ENCODE measurements around the gene RBMS1.
A peak's percentile ranks its signal among the peaks of the same experiment; 100 is the strongest.
"Not testable (repeated sequence)": the region's sequence is repeated elsewhere in the genome, so short reads cannot be mapped to it uniquely, and the experiment has no call there.

Gene RBMS1

DNA sequence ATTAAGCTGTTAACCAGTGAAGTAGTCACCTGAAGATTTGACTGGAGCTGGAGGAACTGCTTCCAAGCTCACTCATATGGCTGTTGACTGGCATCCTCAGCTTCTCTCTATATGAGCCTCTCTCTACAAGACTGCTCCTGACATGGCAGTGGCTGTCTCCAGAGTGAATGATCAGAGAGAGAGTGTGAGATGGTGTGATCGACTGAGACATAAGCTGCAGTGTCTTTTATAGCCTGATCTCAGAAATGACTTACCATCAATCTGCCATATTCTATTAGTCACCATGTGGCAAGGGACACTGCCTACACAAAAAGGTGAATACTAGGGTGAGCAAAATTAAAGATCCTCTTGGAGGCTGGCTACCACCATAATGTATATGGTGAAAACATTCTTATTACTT, 7.8 kb upstream of the RBMS1 start:
- no peak for DNase-seq

DNA sequence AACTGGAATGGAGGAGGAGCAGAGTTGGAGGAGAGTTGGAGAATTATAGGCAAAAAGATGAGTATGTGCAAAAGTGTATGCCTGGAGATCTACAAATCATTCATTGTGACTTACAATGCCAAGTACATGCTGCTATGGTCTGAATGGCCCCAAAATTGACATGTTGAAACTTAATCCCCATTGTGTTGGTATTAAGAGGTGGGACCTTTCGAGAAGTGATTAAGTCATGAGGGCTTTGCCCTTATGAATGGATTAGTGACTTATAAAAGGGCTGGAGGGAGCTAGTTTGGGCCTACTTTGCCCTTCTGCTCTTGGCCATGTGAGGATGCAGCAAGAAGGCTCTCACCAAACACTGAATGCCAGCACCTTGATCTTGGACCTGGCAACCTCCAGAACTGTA, 6.3 kb upstream of the RBMS1 start:
- no peak for DNase-seq

DNA sequence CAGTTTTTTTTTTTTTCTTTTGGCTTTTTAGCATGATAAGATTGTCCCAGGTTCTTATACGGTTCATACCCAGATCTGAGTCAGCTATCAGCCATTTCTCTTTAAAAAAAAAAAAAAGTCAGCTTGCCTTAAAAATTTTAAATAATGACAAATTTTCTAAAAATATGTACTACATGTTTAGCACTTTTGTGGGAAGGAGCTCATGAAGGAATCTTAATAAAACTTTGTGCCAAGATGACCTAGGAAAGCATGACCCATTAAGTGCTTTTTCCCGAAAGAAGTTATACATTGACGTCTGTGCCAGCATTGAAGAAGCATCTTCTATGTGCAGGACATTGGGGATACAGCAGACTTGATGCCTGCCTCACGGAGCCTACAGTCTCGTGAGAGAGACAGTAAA, 4.5 kb upstream of the RBMS1 start:
- DNase-seq, result no peak

DNA sequence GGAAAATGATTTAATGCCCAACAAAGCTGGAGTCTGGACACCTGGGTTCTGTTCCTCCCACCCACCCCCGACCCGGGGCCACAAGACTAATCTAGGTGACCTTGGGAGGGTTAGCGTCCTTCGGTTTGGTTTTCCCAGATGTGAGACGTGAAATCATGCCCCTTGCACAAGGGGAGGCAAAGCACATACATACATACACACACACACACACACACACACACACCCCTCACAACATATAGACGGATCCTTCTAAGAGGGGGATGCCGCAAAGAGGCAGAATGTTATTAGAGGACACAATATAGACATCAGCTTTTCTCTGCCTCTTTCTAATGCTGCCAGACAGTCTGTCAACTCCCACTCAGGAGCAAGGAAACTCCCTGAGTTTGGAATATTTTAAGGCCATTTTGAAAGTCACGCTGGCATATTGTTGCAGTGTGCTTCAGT, 616 bp upstream of the RBMS1 start:
- peak; percentile 48 for DNase-seq

DNA sequence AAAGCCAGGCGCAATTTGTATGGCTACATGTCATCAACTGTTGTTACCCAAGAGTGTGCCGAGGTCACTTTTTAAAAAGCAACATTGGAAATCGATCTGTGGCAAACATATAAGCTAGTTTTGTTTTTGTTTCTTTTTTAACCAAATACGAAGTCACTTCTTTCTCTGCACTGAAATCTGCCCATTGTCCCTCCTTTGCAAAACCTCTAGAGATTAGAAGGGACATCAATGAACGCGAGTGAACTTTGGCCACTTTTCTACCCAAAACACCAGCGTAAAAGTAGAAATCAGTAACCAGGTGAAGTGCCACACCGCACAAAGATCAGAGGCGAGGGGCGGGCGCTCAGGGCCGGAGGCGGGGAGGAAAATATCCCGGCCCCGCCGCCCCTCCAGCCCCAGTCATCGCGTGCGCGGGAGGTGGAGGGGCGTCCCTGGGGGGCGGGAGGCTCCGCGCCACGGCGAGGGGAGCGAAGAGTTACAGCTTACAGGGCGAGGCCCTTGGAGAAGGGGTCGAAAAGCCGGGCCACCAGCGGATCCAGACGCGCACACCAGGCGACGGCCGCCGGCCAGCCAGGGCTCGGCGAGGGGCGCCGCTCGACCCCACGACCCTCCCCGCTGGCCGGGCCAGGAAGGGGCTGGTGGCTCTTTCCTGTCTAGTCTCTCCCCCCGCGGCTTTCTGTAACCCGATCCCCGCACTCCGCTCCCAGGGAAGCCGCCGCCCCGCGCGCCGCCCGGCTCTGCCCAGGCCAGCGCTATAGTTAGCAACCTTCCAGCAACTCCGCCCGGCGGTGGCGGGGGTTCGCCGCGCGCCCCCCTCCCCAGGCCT, 993 bp downstream of the RBMS1 start:
- DNase-seq, result peak; percentile 89

DNA sequence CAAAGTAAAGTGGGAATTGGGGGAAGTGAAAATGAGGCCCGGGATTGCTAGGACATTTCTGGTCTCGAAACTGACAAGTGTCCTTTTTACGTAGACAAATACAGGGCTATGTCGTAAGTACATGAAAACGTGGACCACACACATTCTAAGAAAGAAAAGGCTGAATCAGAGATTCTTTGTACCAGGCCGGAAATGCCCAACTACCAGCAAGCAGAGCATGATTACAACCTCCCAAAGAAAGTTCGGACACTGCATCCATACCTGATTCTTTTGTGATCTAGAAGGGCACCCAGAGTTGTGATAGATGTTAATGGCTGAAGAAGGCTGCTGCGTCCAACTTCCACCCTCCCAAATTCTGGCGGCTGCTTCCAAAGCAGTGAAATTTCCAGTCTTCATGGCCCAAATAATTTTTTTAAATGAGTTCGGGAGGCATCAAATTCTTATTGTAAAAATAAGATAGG, 1.7 kb downstream of the RBMS1 start:
- DNase-seq, result peak; percentile 36

DNA sequence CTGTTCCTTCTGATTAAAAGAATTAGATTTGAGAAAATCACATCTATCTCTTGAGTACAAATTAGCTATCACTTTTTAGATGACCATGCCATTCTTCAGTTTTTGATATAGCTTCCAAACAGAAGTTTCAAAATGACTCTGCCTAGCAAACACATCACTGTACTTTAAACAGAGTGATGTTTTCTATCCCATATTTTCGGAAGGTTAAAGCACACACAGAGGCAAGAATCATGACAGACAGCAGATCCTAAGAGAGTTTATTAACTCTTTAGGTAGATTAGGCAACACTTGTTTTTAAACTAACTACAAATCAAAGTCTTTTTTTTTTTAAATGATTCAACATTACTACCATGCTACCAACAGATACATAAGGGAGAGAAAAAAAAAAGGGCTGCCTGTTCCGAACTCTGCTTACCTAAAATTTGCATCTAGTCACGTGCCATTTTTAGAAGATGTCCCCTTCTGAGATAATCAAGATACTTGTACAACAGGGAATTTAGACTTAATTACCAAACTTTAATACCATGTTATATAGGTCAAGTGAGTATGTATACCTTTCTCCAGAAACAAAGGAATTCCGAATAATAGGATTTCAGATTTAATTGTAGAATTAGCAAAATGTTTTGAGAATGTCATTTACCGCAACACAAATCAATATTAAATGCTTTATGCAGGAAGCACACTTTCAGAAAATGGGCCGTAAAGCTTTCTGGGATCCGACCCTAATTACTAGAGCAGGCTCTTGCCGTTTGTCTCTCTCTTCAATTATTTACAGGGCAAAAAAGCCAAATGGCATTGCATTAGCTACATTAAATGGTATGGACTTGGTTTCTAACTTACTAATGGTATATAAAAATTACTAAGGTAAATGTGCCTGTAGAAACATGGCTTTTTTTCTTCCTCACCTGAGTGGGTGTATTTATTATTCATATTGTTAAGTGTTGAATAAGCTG, 2.6 kb downstream of the RBMS1 start:
- no peak for DNase-seq

DNA sequence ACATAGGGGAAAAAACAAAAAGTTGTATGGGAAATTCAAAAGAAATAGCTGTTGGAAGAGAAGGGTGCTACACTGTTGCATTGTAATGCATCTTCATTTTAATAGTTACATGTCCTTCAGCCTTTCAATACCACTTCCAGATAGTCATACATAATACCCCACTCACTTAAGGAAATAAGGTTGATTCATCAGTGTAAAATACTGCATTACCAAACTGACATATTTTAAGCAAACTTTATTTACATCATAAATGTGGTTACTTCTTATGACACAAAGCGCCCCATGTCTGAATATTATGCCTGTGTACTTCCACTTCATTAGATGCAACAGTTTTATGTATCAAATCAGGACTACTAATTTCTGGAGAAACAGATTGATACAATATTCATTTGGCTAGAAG, 4.5 kb downstream of the RBMS1 start:
- no peak for DNase-seq

DNA sequence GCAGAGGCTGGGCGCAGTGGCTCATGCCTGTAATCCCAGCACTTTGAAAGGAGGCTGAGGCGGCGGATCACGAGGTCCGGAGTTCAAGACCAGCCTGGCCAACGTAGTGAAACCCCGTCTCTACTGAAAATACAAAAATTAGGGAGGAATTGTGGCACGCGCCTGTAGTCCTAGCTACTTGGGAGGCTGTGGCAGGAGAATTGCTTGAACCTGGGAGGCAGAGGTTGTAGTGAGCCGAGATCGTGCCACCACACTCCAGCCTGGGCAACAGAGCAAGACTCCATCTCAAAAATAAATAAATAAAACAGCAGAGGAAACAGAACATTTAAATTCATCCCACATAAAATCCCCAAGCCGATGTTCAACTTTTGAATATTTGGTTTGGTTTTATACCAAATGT, 5.3 kb downstream of the RBMS1 start:
- DNase-seq, result not testable (repeated sequence)

DNA sequence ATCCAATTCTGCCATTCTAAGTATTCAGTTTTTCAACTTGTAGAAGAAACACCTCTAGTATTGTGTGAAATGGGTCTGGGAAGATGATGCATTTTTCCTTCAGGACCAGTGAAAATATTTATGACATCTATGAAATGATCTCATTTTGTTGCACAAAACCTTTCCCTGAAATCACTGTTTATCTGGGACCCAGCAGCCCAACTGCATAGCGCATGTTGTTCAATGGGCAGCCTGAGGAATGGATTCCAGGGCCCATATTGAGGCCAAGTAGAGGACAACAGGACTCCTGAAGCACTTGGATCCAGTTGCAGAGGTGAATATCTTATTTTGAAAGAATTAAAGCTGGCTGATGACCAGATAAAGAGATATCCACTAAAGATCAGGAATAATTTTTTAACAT, 7.3 kb downstream of the RBMS1 start:
- no peak for DNase-seq

DNA sequence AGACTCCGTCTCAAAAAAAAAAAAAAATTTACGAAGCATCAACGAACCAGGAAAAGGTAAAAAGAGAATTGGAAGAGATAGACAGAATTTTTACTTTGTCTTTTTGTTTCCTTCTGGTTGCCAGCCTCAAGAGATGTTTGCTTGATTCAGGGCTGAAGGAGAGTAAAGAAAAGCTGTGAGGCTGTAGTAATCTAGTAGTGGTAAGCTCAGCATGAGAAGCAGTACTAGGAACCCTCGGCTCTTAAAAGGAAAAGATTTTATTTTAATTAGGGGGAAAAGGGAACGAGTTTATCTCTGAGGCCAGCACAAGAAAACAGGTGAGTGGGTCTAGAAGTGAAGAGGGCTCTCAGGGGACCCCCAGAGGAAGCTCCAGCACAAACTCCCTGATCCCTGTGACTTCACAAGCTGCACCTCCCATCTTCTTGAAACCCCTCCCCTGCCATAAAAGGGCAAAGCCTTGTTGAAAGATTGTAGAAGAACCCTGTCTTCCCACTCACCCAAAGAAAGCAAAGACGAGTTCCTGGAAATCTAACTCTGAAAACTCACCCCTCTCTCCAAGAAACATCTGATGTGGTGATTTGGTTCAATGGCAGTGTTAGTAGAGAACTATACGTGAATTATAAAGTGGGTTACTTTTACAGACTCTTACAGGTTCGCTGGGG, 8.6 kb downstream of the RBMS1 start:
- DNase-seq, result no peak

DNA sequence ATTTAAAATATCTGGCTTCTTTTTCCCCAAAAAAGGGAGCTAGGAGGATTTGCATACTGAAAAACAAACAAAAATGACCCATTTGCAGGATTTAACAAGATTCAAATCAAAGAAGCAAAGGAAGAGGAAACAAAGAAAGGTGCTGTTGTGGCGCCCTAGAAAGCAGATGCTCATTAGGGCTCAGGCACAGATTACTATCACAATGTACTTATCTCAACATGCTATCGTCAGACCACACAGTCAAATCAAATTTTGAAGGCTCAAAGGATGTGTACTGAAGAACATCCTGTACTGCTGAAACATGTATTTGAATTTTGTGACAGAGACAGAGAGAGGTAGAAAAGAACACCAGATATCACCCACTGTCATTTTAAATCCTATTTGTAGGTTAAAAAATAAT, 10.9 kb downstream of the RBMS1 start:
- no peak for DNase-seq

DNA sequence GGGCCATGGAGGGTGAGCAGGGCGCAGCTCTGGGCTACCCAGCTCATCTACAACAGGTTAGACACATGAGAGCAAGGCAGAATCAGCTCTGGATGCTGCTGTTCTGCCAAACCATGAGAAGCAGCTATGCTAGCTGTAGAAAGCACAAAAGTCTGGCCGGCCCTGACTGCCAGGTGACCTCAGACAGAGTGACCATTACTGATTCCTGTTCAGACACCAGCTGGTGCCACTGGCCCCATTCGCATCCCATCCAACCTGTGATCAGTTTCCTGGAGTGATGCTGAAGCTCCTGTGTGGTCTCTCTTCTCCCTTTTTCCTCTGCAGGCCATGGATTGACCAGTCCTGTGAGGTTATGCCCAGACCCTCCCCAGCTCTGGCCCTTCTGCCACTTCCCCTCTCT, 14.3 kb downstream of the RBMS1 start:
- DNase-seq, result no peak

DNA sequence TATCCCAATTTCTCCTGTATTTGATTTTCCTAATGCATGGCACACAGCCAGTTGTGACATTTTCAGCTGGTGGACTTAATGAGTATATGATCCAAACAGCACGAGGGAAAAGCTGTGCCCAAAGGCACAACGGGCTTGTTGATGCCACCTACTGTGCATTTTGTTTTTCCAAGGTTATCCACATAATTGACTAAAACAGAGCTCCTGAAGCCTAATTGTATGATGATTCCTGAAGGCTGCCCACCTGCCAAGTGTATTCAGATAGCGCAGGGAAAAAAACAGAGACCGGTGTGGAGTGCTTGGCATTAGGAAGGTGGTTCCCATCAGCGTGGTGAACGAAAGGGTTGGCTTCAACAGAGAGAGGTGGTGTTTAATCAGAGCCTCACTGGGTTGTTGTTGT, 14.9 kb downstream of the RBMS1 start:
- DNase-seq, result no peak

DNA sequence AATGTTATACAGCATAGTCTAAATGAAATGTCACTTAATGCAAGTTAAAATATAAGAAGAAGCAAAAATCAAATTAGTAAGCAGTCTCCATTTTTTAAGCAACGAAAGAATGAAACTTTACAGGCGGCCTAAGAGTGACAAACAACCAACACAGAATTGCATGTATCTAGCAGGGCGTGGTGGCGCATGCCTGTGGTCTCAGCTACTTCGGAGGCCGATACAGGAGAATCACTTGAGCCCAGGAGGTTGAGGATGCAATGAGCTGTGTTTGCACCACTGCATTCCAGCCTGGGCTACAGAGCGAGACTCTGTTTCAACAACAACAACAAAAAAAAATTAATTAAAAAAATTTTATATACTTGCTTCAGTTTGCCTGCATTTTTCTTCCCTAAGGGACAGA, 16.6 kb downstream of the RBMS1 start:
- DNase-seq, result no peak

DNA sequence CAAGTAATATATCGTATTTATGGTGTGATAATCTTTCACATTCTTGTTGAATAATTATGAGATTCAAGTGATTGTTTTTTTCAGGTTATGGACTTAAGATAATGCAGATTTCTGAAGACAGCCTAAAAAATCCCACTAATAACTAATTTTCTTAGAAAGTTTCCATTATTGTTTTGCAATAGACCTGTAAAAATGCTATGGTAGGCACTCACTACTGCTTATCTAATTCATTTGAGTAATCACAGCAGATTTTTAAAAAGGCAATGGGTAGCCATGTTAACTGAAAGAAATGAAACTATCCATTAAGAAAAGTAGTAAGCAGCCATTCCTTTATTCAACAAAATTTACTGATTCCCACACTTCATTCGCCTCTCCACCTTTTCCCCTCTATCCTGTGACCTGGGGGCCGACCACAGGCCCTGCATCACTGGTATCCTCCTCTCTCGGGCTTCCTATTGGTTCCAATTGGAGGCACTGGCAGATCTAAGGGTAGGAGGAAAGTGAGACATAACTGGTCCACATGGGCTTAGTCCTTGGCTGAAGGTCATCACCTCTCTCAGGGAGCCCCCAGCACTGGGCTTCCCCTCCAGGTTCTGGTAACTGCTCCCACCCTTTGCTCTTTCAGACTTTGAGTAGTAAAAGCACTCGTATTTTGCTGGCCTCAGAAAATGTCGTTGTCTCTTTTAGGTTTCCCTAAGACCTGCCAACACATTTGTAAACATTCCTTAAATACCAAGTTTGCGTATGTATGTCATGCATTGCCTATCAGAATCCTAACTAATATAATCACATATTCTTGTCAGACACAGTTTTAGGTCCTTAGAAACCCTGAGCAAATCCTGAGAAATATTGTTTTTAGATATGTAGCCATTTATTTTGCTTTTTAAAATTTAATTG, 18.5 kb downstream of the RBMS1 start:
- DNase-seq, result no peak

DNA sequence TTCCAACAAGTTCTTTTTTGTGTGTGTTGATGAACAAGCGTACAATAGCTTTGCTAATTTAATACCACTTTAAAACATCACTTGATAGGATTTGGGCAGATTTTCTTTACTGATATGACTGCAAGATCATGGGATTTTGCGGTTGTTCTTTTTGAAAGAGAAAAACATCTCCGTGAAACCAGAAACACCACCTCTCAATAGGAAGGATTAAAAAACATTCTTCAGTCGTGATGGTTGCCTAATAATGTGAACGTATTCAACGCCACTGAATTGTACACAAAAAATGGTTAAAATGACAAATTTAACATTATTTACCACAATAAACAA, 19.3 kb downstream of the RBMS1 start:
- DNase-seq, result no peak

DNA sequence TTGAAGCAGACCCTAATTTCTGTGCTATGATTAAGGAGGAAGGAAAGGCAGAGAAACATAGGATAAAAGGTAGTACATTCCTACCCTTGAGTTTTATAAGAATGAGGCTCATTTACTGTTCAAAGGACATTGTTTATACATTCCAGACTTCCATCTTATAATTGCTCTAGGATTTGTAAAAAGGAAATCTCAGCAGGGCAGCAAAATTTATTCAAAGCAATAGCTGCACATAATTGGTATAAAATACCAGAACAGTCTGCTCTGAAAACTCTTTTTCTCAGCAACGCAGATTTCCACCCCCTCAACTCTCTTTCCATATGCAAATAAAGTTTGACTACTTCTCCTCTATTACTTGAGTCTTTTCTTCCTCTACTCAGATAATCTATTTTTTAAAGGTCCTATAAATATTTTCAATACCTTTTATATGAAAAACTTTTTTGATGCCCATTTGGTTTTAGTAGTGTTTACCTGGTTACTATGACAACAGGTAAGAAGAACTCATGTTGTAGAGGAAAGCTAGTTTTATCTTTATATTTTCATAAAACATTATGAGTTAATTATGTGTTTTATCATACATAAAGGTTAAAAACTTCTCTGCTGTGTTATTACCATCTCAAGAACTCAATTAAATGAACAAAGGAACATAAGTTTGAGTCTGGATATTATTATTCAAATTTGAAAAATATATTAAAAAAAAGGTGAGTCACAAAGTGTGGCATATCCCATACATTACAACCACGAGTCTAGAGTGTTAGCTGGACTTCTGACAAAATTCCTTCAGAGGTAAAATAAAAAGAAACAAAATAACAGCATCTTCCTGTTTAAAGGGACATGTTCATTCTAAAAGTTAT, 19.9 kb downstream of the RBMS1 start:
- DNase-seq, result no peak

DNA sequence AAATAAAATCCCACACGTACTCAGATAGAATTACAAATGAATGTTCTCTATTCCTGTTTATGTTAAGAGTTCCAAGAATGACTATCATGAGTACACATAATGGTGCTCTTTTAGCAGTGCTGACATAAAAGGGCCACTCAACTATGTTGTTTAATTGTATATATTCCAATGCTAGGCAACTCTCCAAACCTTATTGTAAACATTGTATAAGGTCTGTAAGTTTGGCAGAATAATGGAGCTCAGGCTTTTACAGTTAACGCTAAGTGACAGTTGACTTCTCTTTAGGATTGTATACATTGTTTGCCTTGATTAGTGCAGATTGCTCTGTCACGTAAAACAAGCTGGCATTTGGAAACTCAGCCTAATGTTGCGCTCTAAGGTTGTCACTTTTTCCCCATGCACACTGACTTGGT, 20.8 kb downstream of the RBMS1 start:
- no peak for DNase-seq

DNA sequence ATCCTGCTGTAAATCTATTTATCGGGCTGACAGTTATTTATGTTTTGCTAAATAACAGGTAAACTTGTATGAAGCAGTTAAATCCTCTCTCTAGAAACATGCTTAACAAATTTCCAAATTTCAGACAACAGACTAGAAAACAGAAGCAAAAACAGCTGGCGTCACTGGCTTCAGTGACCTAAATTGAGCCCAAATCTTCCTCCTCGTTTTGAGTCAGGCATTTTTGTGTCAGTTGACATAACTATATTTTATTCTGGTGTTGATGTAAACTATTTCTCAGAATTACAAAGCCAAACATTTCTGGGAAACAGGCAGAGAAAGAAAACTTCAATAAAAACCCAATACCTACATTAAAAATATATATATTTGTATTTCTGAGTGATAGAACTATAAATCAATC, 21.7 kb downstream of the RBMS1 start:
- no peak for DNase-seq

DNA sequence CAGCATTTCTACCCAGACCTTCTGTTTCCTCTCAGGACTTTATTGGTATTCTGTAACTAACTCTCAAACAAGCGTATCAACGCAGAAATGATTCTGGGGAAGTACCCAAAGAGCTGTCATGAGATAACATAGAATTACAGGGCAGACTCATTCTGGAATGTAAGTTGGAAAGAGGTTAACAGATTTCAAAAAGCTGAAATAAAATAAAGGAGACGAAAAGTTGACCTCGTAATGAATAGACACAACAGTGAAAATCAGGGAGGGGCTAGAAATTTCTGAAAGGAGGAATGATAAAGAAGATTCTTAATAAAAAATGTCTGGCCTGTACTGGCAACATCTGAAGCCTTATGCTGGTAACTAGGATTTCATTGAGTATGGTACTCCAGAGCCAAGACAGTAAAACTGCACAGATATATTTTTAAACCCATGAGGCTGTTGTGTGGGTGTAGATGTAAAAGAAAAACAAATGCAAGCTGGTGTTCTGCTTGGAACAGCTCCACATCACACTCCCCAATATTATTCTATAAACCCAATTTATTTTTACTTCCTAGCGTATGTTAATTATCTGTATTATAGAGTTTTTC, 23.9 kb downstream of the RBMS1 start:
- DNase-seq, result no peak

Measured in left hindlimb (tissue), 1 donor.